Tibial artery (tissue), 4 donors: Measurements from ENCODE around the gene STX16.

Experiments used
- DNase-seq, 2 donors: peaks; one replicate each; pipeline ENCODE4 v3.0.0-alpha.2; 2019
- H3K27ac ChIP-seq, 2 donors: fragments of 200-600 bp; sonication (generic) in 1 of 2; 1 replicate in 1 of 2; 2 replicates in 1 of 2; pipeline ENCODE4 v1.5.1; 2018 to 2019; ENCODE audit warnings: mild to moderate bottlenecking in 1 of 2
- H3K27me3 ChIP-seq, 2 donors: fragments of 200-600 bp; sonication (generic) in 1 of 2; one replicate each; pipeline versions ENCODE4 v1.5.1 to v1.6.0; 2016 to 2019
- H3K36me3 ChIP-seq, 3 donors: fragments of 200-600 bp; sonication (generic) in 2 of 3; one replicate each; pipeline ENCODE4 v1.5.1; 2016 to 2019; ENCODE audit warnings: mild to moderate bottlenecking in 2 of 3
- H3K4me1 ChIP-seq, 4 donors: fragments of 200-600 bp; sonication (generic) in 2 of 4; 1 replicate in 3 of 4; 2 replicates in 1 of 4; pipeline ENCODE4 v1.5.1; 2016 to 2019
- H3K4me3 ChIP-seq, 2 donors: fragments of 200-600 bp; sonication (generic) in 1 of 2; 1 replicate in 1 of 2; 2 replicates in 1 of 2; pipeline ENCODE4 v1.5.1; 2018 to 2019; ENCODE audit warnings: mild to moderate bottlenecking in 2 of 2
- H3K9me3 ChIP-seq, 3 donors: fragments of 200-600 bp; sonication (generic) in 1 of 3; one replicate each; pipeline ENCODE4 v1.5.1; 2016 to 2019
- CTCF ChIP-seq, 2 experiments: fragments of 200-600 bp in 1 of 2; fragments of 450-650 bp in 1 of 2; IDR thresholded peaks; one replicate each; pipeline ENCODE4 v1.5.1; 2017 to 2019; ENCODE audit warnings: antibody characterized with exemption in 2 of 2, mild to moderate bottlenecking in 1 of 2, moderate library complexity in 1 of 2
- intact Hi-C: fragments of 100-400 bp; cut with DNase I; formaldehyde crosslinking; loops from one replicate; pipeline ENCODE4 v1.15.0; 2023; ENCODE audit warnings: low total_unique reads

STX16 gene

GRCh38 chr20:58702859-58703648, 52.0 kb downstream of the STX16 start:
- Histone ChIP-seq H3K27me3 (no peaks in the 10 kb centered on the region), H3K9me3 (no peaks in the 10 kb centered on the region), H3K27ac (no peak overlapping the region), H3K36me3 (peaks cover 58 to 97% (median 80%) of the 10 kb centered on the region in 3 donors), H3K4me3 (no peak overlapping the region), H3K4me1 (no peaks in the 10 kb centered on the region)
- intact Hi-C loops, result no loop called here
- no peak for TF ChIP-seq CTCF (IDR thresholded peaks at IDR 0.05)
- no peak for DNase-seq

GRCh38 chr20:58703765-58704371, 52.8 kb downstream of the STX16 start:
- Histone ChIP-seq H3K9me3 (no peaks in the 10 kb centered on the region), H3K4me3 (no peak overlapping the region), H3K4me1 (no peaks in the 10 kb centered on the region), H3K27ac (no peak overlapping the region), H3K27me3 (no peaks in the 10 kb centered on the region), H3K36me3 (peaks cover 52 to 97% (median 79%) of the 10 kb centered on the region in 3 donors)
- no peak for TF ChIP-seq CTCF (IDR thresholded peaks at IDR 0.05)
- DNase-seq, result no peak
- intact Hi-C loops, result no loop called here

GRCh38 chr20:58705208-58705926, 54.3 kb downstream of the STX16 start:
- H3K9me3 ChIP-seq, result no peaks in the 10 kb centered on the region
- H3K36me3 ChIP-seq, result peaks cover 40 to 94% (median 66%) of the 10 kb centered on the region in 3 donors
- H3K4me3 ChIP-seq, result no peak overlapping the region
- TF ChIP-seq CTCF (IDR thresholded peaks at IDR 0.05), result no peak
- H3K4me1 ChIP-seq, result no peaks in the 10 kb centered on the region
- DNase-seq, result no peak
- intact Hi-C loops, result no loop called here
- no peaks in the 10 kb centered on the region for H3K27me3 ChIP-seq
- no peak overlapping the region for H3K27ac ChIP-seq

- no peaks in the 10 kb centered on the region for H3K4me1 ChIP-seq
- intact Hi-C loops, result no loop called here
- H3K27ac ChIP-seq, result no peak overlapping the region
- H3K4me3 ChIP-seq, result no peak overlapping the region
- H3K36me3 ChIP-seq, result peaks cover 40 to 89% (median 61%) of the 10 kb centered on the region in 3 donors
- no peaks in the 10 kb centered on the region for H3K9me3 ChIP-seq
- peak in 1 of 2 donors; percentile 47 for DNase-seq
- no peaks in the 10 kb centered on the region for H3K27me3 ChIP-seq
- TF ChIP-seq CTCF (IDR thresholded peaks at IDR 0.05), result no peak
These were observed 55.2 kb downstream of the STX16 start for GRCh38 chr20:58706150-58706892.

GRCh38 chr20:58706975-58707681, 56.0 kb downstream of the STX16 start:
- Histone ChIP-seq H3K4me1 (no peaks in the 10 kb centered on the region), H3K4me3 (no peak overlapping the region), H3K36me3 (peaks cover 34 to 80% (median 53%) of the 10 kb centered on the region in 3 donors), H3K27ac (no peak overlapping the region), H3K9me3 (no peaks in the 10 kb centered on the region), H3K27me3 (no peaks in the 10 kb centered on the region)
- no peak for TF ChIP-seq CTCF (IDR thresholded peaks at IDR 0.05)
- DNase-seq, result peak in 1 of 2 donors; percentile 57
- intact Hi-C loops, result no loop called here
